ENCODE data around the gene SYNGR1.
"Not testable (repeated sequence)": the region's sequence is repeated elsewhere in the genome, so short reads cannot be mapped to it uniquely, and the experiment has no call there.

Gene SYNGR1

DNA sequence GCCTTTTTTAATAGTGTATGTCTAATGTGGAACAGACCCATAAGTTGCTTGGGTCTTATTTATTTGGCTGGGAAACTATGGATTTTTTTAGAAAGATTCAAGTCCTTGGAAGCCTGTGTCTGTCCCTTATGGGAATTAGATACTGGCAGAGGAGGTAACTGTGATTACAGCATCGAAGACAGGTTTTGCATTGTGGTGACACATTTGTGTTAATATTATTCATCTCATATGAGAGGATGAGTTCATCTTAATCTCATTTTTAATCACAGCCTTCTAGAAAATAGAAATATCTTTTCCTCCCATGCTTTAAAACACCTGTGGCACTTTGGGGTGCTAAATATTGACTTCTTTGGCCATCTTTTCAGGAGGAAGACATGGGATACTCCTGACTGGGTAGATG is 59.0 kb downstream of the SYNGR1 start:
- no peak for DNase-seq (ENCODE audit: low read depth)
- in situ Hi-C loops (cut with HindIII; ENCODE audit: low sequenced_read_pairs), result no loop called here
- no peak for TF ChIP-seq CTCF (IDR thresholded peaks at IDR 0.05; ENCODE audit: low read depth, low read length, missing control alignments)
- H3K4me3 ChIP-seq (ENCODE audit: low read depth, low read length), result no peak overlapping the region

- H3K4me3 ChIP-seq (ENCODE audit: low read depth, low read length), result no peak overlapping the region
- no peak for TF ChIP-seq CTCF (IDR thresholded peaks at IDR 0.05; ENCODE audit: low read depth, low read length, missing control alignments)
- in situ Hi-C loops (cut with HindIII; ENCODE audit: low sequenced_read_pairs), result no loop called here
- no peak for DNase-seq (ENCODE audit: low read depth)
These were observed 59.8 kb downstream of the SYNGR1 start for GRCh38 chr22:39409516-39410029.

DNA sequence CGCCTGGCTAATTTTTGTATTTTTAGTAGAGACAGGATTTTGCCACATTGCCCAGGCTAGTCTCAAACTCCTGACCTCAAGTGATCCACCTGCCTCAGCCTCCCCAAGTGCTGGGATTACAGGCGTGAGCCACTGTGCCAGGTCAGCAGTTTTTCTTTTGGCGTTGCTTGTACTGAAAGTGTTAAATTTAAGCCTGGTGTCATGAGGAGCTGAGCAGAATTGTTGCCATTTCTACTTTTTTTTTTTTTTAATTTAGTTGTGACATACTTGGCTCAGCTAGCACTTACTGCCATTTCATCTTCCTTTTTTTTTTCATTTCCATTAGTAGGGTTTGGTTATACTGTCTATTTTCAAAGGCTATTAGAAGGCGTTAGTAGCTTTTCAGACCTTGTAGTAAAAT is 60.5 kb downstream of the SYNGR1 start:
- TF ChIP-seq CTCF (IDR thresholded peaks at IDR 0.05; ENCODE audit: low read depth, low read length, missing control alignments), result no peak
- no peak overlapping the region for H3K4me3 ChIP-seq (ENCODE audit: low read depth, low read length)
- in situ Hi-C loops (cut with HindIII; ENCODE audit: low sequenced_read_pairs), result no loop called here
- DNase-seq (ENCODE audit: low read depth), result no peak

DNA sequence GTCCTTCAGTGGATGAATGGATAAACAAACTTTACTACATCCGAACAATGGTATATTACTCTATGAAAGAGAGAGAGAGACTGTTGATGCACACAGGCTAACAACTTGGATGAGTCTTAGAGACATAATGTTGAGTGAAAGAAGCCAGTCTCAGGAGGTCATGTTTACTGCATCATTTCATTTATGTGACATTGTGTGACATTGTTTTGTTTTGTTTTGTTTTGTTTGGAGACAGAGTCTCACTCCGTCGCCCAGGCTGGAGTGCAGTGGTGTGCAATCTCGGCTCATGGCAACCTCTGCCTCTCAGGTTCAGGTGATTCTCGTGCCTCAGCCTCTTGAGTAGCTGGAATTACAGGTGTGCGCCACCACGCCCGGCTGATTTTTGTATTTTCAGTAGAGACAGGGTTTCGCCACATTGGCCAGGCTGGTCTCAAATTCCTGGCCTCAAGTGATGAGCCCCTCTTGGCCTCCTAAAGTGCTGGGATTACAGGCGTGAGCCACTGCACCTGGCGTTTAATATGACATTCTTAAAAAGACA is 62.1 kb downstream of the SYNGR1 start:
- H3K4me3 ChIP-seq (ENCODE audit: low read depth, low read length); DNase-seq (ENCODE audit: low read depth); in situ Hi-C loops (cut with HindIII; ENCODE audit: low sequenced_read_pairs): not testable (repeated sequence)

- in situ Hi-C loops (cut with HindIII; ENCODE audit: low sequenced_read_pairs); DNase-seq (ENCODE audit: low read depth); H3K4me3 ChIP-seq (ENCODE audit: low read depth, low read length): not testable (repeated sequence)
These were observed 63.4 kb downstream of the SYNGR1 start for GRCh38 chr22:39413204-39413603.

- no peak overlapping the region for H3K4me3 ChIP-seq (ENCODE audit: low read depth, low read length)
- no peak for DNase-seq (ENCODE audit: low read depth)
- in situ Hi-C loops (cut with HindIII; ENCODE audit: low sequenced_read_pairs), result no loop called here
- TF ChIP-seq CTCF (IDR thresholded peaks at IDR 0.05; ENCODE audit: low read depth, low read length, missing control alignments), result no peak
These were observed 64.6 kb downstream of the SYNGR1 start for GRCh38 chr22:39414377-39414776.

DNA sequence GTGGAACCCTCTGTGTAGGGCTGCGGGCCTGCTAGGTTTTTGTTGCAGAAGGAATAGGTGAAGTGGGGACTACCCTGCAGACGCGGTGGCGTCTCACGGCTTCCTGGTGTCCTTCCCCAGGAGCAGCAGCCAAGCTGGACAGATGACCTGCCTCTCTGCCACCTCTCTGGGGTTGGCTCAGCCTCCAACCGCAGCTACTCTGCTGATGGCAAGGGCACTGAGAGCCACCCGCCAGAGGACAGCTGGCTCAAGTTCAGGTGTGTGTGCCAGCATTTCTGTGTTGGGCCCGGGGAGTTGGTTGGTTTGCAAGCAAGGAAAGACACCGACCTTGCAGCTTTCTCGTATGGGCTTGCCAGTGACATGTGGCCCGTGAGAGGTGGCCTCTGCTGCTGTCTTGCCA is 65.1 kb downstream of the SYNGR1 start:
- TF ChIP-seq CTCF (IDR thresholded peaks at IDR 0.05; ENCODE audit: low read depth, low read length, missing control alignments), result no peak
- in situ Hi-C loops (cut with HindIII; ENCODE audit: low sequenced_read_pairs), result no loop called here
- DNase-seq (ENCODE audit: low read depth), result no peak
- H3K4me3 ChIP-seq (ENCODE audit: low read depth, low read length), result no peak overlapping the region

DNA sequence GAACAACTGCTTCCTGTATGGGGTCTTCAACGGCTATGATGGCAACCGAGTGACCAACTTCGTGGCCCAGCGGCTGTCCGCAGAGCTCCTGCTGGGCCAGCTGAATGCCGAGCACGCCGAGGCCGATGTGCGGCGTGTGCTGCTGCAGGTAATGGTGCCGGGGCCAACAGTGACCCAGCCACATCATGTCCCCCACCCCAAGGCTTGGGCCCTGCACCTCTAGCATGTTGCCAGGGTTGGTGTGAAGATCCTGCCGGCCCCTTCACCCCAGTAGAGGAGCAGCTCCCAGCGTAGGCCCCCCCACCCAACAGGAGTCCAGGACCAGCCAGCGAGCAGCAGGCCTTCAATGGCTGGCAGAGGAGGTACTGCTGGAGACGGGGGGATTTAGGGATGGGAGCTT is 65.7 kb downstream of the SYNGR1 start:
- H3K4me3 ChIP-seq (ENCODE audit: low read depth, low read length), result no peak overlapping the region
- TF ChIP-seq CTCF (IDR thresholded peaks at IDR 0.05; ENCODE audit: low read depth, low read length, missing control alignments), result no peak
- in situ Hi-C loops (cut with HindIII; ENCODE audit: low sequenced_read_pairs), result no loop called here
- no peak for DNase-seq (ENCODE audit: low read depth)

Data from astrocyte of the cerebellum (primary cell).